GM21737 (cell line): ENCODE results near the gene DELE1.
A peak's percentile ranks its signal among the peaks of the same experiment; 100 is the strongest.
"Not testable (repeated sequence)": the region's sequence is repeated elsewhere in the genome, so short reads cannot be mapped to it uniquely, and the experiment has no call there.

ENCODE experiments used
- ATAC-seq: cut with Tn5 transposase; IDR thresholded peaks from one replicate; pipeline ENCODE4 v1.9.1; 2021; ENCODE audit warnings: mild to moderate bottlenecking, moderate library complexity; ENCODE audit not compliant: unreplicated experiment

Gene DELE1

DNA sequence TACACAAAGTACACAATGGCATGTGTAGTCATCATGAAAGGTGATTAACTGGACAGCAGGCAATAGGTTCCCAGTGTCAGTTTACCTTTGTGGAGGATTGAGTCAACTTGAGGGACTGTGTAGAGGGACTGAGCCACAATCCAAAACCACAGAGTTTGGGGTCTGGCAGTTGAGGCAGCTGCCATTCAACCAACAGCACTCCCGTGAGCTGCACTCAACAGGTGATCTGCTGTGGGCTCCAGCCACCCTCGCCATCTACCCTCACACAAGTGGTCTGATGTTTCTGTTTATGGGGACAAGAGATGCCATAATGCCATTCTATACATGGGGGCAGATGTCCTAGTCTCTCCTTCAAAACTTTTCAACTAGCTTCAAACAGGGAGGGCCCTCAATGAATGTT is 2.9 kb upstream of the DELE1 start:
- no peak for ATAC-seq

DNA sequence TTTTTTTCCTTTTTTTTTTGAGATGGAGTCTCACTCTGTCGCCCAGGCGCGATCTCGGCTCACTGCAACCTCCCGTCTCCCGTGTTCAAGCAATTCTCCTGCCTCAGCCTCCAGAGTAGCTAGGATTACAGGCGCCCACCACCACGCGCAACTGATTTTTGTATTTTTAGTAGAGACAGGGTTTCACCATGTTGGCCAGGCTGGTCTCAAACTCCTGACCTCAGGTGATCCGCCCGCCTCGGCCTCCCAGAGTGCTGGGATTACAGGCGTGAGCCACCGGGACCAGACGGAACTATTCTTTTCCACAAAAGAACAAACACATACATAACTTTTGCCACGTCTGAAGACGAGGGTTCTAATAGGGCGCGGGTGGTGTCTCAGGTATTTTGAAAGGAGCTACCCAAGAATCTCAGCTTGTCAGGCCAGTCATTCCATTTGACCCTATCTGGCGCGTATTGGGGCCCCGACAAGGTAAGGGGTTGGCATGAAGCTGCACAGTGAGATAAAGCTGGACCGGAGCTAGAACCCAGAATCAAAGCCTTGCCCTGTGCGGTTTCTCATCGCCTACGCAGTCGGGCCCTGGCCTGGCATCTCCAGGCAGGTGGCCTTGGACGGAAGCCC is 734 bp upstream of the DELE1 start:
- ATAC-seq, result not testable (repeated sequence)

DNA sequence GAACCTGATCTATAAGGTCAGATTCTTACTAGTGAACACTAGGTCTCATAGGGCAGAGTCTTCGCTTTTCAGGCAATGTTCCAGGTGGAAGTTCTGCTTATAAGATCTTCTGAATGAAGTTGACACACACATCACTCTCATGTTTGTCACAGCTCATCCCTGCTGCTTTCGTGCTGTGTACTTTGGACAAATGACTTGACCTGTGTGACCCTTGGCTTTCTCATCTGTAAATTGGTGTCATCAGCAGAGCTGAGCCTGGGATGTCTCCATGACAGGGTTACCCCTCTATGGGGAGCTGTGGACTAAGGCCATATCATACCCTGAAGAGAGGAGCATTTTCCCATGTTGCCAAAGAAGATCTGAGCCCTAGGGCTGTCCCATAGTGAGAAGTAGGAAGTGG is 2.8 kb downstream of the DELE1 start:
- ATAC-seq, result no peak

DNA sequence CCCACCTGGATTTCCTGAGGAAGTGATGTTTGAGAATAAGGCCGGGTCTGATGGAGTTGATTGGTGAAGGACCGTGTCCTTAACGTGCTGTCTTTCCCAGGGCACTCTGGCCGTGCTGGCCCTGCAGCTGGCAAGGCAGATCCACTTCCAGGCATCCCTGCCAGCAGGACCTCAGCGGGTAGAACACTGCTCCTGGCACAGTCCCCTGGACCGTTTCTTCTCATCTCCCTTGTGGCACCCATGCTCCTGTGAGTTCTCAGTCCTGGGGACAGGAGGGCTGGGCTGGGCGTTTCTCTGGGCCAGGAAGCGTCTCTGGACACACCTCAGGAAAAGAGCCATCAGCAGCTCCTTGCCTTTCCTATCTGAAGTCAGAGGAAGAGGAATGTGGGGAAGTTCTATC is 4.4 kb downstream of the DELE1 start:
- ATAC-seq, result no peak

DNA sequence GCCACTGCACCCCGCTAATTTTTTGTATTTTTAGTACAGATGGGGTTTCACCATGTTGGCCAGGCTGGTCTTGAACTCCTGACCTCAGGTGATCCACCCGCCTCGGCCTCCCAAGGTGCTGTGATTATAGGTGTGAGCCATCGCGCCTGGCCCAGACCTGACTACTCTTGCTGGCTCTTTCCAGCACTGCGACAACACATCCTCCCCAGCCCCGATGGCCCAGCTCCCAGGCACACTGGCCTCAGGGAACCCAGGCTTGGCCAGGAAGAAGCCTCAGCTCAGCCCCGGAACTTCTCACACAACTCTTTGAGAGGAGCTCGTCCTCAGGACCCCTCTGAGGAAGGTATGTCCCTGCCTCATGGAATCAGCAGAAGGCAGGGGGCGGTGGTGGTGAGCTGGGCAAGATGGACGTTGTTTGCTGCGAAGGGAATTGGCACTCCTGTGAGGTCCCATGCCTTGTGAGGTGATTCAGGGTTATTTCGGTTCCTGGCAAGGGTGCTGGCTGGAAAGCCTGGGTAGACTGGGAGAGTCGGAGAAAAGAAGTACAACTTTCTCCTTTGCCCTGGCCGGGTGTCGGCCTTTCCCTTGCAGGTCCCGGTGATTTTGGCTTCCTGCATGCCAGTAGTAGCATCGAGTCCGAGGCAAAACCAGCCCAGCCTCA is 5.9 kb downstream of the DELE1 start:
- no peak for ATAC-seq

DNA sequence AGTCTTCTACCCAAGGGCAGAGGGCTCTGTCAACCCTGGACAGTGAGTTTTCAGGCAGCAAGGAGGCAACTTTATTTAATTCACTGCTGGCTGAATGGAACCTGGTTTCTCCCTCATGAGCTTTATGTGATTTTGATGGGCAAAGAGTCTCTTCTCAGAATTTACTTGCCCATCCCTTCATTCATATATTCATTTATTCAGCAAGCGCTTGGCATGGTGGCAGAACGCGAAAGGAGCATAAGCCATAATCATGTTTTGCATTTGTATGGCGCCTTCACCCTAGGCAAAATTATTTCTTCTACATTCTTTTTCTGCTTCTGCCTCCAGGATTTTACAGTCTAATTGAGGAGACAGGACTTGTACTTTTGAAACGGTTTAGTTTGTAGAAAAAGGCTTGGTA is 8.0 kb downstream of the DELE1 start:
- ATAC-seq, result no peak

DNA sequence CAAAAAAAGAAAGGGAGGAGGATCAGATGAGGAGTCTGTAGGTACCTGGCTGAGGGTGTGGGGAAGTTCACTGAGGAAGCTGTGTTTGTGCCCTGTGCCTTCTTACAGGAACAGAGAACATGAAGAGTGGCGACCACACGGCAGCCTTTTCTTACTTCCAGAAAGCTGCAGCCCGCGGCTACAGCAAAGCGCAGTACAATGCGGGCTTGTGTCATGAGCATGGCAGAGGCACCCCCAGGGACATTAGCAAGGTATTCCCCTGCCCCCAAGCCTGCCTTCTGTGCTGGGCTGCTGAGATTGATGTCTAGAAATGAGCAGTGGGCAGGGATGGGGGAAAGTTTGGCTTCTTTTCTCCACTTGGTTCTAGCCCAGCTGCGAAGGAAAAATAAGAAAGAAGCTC is 9.5 kb downstream of the DELE1 start:
- no peak for ATAC-seq

DNA sequence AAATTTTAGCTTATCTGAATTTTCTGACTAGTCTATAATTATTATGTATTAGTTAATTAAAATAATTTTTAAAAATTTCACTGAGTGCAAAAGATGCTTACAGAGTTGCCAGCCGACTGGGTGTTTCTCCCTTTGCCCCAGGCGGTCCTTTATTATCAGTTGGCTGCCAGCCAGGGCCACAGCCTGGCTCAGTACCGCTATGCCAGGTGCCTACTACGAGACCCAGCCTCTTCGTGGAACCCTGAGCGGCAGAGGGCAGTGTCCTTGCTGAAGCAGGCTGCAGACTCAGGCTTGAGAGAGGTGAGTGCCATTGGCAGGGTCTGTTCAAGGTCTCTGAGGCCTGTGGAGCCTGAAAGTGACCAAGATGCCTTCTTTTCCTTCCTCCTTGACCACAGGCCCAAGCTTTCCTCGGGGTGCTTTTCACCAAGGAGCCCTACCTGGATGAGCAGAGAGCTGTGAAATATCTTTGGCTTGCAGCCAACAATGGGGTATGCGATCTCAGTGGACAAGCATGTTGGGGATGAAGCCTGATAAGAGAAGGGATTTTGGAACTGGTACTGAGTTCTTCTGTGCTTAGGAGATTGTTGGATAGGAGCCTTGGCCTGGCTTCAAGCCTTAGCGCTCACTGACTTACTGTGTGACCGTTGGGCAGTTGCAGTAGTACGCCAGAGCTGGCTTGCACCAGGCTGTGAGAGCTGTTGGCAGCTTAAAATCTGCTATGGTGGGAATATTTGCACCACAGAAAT is 10.6 kb downstream of the DELE1 start:
- no peak for ATAC-seq

DNA sequence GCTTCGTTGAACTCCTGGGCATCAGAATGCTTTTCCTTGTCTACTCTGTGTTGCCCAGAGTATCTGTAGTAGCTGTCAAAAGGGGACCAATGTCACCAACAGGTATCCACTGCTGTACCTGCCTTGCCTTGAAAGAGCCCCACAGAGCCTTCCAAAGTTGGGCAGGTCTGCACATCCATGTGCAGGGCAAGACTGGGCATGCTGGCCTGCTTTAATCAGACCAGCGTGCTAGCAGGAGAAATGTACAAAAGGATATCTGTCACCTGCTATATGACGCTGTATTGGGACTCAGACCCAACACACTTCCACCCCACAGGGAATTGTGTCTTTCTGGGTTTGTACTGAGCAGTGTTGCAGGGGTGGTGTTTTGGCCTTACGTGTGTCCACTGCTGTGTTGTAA is 11.9 kb downstream of the DELE1 start:
- ATAC-seq, result no peak

DNA sequence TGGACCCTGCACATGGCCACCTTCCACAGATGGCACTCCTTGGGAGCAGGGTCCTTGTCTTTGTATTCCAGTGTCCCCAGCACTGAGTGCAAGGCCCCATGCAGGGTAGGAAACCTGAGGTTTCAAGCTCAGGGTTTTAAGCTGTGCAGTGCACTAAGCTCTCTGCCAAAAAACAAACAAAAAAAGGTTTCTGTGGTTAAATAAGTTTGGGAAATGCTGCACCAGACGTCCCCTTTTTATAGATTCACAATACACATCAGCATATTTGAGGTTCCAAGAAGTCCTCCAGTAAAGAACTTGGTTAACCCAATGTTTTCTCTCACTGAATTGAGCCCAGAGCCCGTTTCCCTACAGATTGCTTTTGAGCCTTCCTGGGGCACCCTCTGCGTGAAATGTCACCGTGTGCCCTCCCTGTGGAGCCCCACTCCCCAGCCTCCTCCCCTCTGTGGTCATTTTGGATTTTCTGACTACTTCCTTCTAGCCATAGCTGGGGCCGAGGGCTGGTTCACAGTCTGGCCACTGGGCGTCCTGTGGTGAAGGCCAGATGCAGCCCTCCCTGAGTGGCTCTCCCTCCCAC is 17.1 kb downstream of the DELE1 start:
- ATAC-seq, result no peak

DNA sequence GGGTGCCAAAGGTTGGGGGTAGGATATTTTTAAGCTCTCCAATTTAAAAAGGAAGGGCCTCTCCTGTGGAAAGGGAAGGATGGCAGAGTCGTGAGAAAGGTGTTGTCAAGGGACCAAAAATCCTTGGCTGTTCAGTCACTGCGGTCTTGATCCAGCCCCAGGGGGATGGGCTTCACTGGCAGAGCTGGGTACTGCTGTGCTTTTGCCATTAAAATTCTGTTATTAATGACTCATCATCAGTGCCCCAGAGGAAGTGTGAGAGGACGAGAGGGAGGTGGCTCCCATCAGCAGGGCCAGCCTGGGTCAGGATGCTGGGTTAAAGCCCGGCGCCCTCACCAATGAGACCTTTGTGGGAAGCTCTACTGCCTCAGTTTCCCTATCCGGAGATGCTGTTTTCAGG is 17.6 kb downstream of the DELE1 start:
- no peak for ATAC-seq

DNA sequence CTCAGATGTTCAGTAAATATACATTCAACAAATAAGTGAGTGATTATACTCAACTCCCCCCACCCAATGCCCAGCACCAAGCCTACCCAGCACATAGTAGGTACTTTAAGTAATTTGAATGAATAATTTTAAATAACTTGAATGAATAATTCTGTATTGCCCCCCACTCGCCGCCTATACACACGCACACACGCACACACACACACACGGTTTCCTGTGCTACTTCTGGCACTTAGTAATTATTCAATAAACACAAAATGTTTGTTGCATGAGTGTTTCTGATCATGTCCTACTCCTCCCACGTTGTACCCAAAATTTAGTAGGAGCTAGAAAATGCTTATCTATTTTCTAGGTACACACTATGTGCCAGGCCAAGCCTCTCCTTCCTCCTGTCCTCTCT is 18.1 kb downstream of the DELE1 start:
- no peak for ATAC-seq

DNA sequence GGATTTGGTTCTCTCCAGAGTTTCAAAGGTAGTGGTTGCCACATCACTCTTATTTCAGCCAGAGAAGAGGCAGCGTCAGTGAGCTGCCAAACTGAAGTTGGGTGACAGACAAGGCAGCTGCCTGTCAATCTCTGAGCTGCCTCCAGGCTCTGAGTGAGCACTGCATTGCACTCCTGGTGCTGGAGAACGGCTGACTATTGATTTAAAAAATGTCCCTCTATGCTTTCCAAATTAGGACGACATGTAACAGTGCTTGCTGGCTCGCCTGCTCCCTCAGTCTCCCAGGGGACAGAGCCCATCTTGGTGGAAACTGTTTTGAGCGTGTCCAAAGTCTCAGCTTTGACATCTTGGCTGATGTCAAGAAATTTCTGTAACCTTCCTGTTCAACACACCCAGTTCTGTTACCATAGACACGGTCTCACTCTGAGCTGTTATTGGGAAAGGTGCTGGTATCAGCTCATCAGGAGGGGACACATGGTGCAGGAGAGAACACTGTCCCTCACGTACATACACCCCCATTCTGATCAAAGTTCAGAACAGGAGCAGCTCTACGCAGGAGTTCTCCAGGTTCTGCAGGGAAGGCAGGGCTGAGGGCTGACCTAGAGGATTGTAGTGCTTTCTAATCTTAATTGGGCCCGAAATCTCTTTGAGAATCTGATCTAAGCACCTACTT is 18.6 kb downstream of the DELE1 start:
- ATAC-seq, result no peak

DNA sequence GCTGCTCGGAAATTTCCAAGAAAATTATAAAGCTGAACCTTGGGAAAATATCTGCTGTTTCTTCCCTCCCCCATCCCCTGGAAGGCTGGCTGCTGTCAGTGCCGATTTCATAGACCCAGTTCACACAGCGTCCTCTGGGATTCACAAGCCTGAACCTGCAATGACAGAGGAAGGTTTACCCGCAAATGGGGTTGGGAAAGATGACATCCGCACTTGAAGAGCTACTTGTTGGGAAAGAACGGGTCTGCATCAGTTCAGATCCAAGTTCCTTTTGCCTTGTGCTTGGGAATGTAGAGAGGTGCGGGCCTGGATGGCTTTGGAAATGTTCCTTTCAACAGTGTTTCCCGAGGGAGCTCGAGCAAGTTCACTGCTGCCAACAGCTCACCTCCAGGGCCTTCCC is 20.4 kb downstream of the DELE1 start:
- no peak for ATAC-seq

DNA sequence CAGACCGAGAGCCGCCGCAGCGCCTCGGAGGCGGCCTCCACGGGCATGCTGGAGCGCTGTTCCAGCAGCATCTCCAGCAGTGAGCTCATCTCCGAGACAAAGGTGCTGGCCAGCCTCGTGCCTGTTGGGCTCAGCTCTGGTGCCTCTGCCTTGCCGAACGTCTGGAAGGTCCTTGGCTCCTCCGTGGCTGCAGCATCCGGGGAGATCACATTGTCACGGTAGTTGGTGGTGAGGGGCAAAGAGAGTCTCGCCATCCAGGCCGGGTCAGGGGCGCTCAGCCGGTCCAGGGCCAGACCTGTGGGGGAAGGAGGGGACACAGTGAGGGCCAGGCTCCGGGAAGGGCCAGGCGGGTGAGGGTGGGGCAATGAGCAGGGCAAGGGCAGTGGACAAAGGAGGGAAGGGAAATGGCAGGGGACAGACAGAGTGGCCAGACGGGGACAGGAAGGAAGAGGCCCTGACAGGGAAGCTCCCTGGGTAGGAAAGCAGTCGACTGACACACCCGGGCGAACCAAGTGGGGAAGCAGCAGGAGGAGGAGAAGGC is 21.9 kb downstream of the DELE1 start:
- no peak for ATAC-seq

DNA sequence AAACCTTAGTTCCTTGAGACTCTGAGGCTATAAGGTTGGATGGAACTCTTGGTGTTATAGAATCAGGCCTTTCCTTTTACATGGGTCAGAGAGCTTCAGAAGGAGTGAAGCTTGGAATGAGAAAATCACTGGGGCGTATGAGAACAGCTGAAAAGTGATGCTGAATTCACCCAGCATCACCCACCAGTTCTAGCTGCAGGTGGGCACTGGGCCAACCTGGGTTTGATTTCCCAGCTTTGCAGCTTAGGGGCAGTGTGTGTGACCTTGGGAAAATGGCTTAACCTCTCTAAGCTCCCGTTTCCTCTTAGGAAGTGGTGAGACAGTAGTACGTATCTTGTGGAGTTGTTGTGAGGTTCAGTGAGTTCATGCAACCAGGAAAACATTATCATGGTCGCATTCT is 23.6 kb downstream of the DELE1 start:
- no peak for ATAC-seq

DNA sequence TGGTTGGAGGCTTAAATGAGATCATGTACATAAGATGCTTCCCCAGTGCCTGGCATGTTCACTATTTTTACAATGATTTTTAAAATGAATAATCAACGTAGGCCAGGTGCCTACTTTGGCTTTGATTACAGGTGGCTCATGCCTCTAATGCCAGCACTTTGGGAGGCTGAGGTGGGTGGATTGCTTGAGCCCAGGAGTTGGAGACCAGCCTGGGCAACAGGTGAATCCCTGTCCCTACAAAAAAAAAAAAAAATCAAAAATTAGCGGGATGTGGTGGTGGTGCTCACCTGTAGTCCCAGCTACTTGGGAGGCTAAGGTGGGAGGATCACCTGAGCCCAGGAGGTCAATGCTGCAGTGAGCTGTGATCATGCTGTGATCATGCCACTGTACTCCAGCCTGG is 25.1 kb downstream of the DELE1 start:
- ATAC-seq, result no peak

DNA sequence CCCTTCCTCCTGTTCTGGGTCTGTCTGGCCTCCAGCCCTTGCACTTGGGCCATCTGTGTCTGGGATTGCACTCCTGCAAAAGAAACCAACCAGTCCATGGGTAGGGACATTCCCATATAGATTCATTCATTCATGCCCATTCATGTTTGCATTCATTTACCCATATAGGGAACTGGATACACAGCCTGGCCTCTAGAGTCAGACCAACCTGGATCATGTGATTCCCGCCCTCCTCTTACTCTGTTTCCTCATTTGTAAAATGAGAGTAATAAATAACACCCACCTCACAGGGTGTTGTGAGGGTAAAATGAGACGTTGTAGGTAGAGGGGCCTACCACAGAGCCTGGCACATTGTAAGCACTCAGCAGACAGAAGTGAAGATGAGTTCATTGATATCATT is 25.8 kb downstream of the DELE1 start:
- no peak for ATAC-seq

DNA sequence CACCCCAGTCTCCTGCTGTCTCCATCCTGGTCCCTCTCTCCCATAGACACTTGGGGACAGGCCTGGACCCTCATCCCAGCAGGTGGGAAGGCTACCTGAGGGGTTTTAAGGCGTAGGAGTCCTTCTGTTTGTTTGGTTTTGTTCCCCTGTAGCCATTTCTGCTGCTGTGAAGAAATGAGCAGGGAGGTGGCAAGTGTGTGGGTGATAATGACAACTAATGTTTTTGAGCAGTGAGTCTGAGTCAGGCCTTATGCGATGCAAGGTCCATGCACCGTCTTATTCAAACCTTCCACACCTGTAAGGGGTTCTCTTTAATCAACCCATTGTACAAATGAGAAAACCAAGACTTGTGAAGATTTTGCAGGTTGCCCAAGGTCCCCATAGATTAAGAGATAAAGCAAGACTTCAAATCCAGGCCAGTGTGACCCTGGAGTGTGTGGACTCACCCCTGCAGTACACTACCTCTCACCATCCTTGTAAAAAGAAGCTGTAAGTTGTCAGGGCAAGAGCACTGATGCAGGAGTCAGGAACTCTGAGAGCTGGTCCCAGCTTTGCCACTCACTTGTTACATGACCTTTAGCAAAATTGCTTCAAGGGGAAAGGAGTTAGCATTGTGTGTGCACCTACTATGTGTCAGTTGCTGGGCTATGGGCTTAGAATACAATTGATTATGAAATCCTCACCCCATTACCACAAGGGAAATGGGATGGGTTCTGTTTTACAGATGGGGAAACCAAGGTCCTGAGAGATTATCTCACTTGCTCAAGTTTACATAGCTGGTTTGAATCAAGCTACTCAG is 26.7 kb downstream of the DELE1 start:
- no peak for ATAC-seq

DNA sequence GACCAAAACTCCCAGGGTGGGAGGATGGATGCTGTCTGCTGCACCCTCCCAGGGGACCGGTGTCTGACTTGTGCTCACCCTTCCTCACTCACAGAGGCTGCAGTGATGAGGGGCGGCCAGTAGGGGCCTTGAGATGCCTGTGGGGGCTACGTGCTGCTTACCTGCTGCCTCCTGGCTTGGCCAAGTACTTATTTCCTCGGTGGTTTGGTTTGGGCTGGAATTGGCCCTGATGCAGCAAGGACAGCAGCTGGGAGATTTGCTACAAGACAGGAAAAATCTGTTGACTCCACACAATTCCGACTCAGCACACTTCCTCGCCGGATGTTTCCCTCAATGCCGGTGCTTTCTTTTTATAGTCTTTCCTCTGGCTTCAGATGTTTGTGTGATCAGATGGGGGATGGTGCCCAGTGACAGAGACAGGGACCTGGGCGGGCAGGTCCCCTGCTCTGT is 27.7 kb downstream of the DELE1 start:
- peak; percentile 86 for ATAC-seq
